ENCODE results near the gene PSEN2. TPM values are rescaled to one million over a fixed set of nuclear protein-coding genes. Genes with fewer than 3 reads are reported as not detected.

PSEN2 gene
- total RNA-seq: 10 to 100 TPM in 1 of 5 experiments, 1 to 10 TPM in 3, under 1 TPM in 1; 0.70 to 10.3 (median 3.7) TPM
- 1 to 10 TPM in 1 of 2 donors, under 1 TPM in 1; 0.17 to 1.1 TPM for polyA plus RNA-seq
- total RNA-seq: not detected

DNA sequence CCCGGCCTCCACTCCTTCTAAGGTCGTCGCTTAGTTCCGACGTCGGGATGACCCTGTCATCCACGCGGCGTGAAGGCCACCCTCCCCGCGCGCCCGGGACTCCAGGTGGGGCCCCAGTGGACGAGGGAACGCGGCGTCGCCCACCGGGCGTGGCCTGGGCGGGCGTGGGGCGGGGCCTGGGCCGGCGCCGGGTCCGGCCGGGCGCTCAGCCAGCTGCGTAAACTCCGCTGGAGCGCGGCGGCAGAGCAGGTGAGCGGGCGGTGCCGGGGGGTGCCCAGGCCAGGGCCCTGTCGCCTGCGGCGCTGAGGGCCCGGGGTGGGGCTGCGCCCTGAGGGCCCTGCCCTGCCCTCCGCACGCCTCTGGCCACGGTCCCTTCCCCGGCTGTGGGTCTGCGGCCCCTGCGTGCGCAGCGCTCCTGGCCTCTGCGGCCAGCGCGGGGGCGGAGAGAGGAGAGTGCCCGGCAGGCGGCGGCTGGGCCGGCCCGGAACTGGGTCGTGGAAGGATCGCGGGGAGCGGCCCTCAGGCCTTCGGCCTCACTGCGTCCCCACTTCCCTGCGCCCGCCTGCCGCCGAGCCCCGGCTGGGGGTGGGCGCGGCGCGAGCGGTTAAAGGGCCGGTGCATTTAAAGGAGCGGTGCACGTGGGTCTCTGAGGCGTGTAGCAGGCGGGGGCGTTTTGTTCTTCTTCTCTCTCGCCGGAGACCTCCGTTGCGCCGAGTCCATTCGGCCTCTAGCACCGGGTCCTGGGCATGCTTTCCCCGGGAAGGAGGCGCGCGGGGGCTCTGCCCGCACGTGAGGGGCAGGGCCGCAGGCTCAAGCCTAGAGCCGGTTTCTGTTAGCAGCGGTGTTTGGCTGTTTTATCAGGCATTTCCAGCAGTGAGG, at the start of gene PSEN2:
PSEN2 (plus strand) TSS at position 216 of the 879 bp plus-strand sequence. CDS start 11,292 bp downstream, outside the sequence.
- peak within 1 kb of the TSS in 2 of 9 donors; percentile 10 to 48 for H3K27ac Mint-ChIP-seq
- ChIA-PET CTCF (no interaction called here), POLR2A (interaction anchor here (0.9 kb wide), 1 partner anchor 35 kb away, joined by 3 read pairs; no protein-coding TSS in a partner anchor)
- no peaks in the 10 kb centered on the region for H3K9me3 ChIP-seq (ENCODE audit: control insufficient read depth in 2 of 3, low read length in 3 of 3)
- H3K4me1 ChIP-seq (ENCODE audit: control insufficient read depth in 2 of 2, insufficient read depth in 2 of 2, low read length in 2 of 2): peaks cover 0 to 3% of the 10 kb centered on the region in 2 donors
- H3K4me1 Mint-ChIP-seq: peaks cover 3 to 21% (median 11%) of the 10 kb centered on the region in 7 donors
- H3K4me3 ChIP-seq (ENCODE audit: low read length): peak within 1 kb of the TSS; percentile 57
- peak within 1 kb of the TSS; percentile 73 to 88 (median 84) for H3K4me3 Mint-ChIP-seq
- H3K36me3 ChIP-seq (ENCODE audit: control insufficient read depth in 2 of 3, insufficient read depth in 3 of 3, low read length in 3 of 3): no peaks in the 10 kb centered on the region
- ATAC-seq: peak; percentile 87
- peak in 6 of 9 donors; percentile 17 to 77 (median 34) for DNase-seq
- intact Hi-C loops (cut with micrococcal nuclease): loop anchor here in 1 of 2 donors (1.0 kb wide), 1 partner anchor 195 kb away; no protein-coding TSS in a partner anchor
- H3K36me3 Mint-ChIP-seq: no peaks in the 10 kb centered on the region
- no peaks in the 10 kb centered on the region for H3K27me3 ChIP-seq (ENCODE audit: control insufficient read depth in 2 of 2, insufficient read depth in 2 of 2, low read length in 2 of 2)
- H3K9me3 Mint-ChIP-seq: peaks cover 0 to 3% (median 0%) of the 10 kb centered on the region in 11 donors
- no peak within 1 kb of the TSS for H3K27ac ChIP-seq (ENCODE audit: low read depth, low read length)
- peaks cover 7 to 27% (median 10%) of the 10 kb centered on the region in 5 donors for H3K27me3 Mint-ChIP-seq

- H3K4me3 Mint-ChIP-seq: no peak overlapping the region
- Histone ChIP-seq H3K9me3 (ENCODE audit: control insufficient read depth in 2 of 3, low read length in 3 of 3) (no peaks in the 10 kb centered on the region), H3K4me1 (ENCODE audit: control insufficient read depth in 2 of 2, insufficient read depth in 2 of 2, low read length in 2 of 2) (no peaks in the 10 kb centered on the region), H3K27me3 (ENCODE audit: control insufficient read depth in 2 of 2, insufficient read depth in 2 of 2, low read length in 2 of 2) (no peaks in the 10 kb centered on the region), H3K4me3 (ENCODE audit: low read length) (no peak overlapping the region), H3K27ac (ENCODE audit: low read depth, low read length) (no peak overlapping the region), H3K36me3 (ENCODE audit: control insufficient read depth in 2 of 3, insufficient read depth in 3 of 3, low read length in 3 of 3) (no peaks in the 10 kb centered on the region)
- CTCF ChIA-PET: interaction anchor here (2.2 kb wide), 1 partner anchor 186 kb away, joined by 6 read pairs; no protein-coding TSS in a partner anchor
- DNase-seq (no peak), ATAC-seq (no peak)
- H3K27me3 Mint-ChIP-seq: peaks cover 0 to 10% (median 0%) of the 10 kb centered on the region in 5 donors
- H3K27ac Mint-ChIP-seq: no peak overlapping the region
- POLR2A ChIA-PET: interaction anchor here (0.6 to 1.4 kb wide), 5 partner anchors 14 to 188 kb away, joined by 3 to 5 read pairs (median 3); partner anchors contain the start of gene ITPKB
- peaks cover 0 to 4% (median 0%) of the 10 kb centered on the region in 11 donors for H3K9me3 Mint-ChIP-seq
- peaks cover 7 to 41% (median 30%) of the 10 kb centered on the region in 7 donors for H3K4me1 Mint-ChIP-seq
- intact Hi-C loops (cut with micrococcal nuclease): no loop called here
- H3K36me3 Mint-ChIP-seq: peaks cover 0 to 2% (median 0%) of the 10 kb centered on the region in 5 donors
Observed at GRCh38 chr1:226820941-226821718, 49.3 kb upstream of the PSEN2 start.

GRCh38 chr1:226821719-226822085, 48.7 kb upstream of the PSEN2 start:
- no peaks in the 10 kb centered on the region for H3K27me3 ChIP-seq (ENCODE audit: control insufficient read depth in 2 of 2, insufficient read depth in 2 of 2, low read length in 2 of 2)
- ChIA-PET POLR2A (interaction anchor here (0.9 to 1.4 kb wide), 3 partner anchors 15 to 85 kb away, joined by 3 to 5 read pairs (median 3); partner anchors contain the start of gene ITPKB), CTCF (interaction anchor here (2.2 kb wide), 1 partner anchor 187 kb away, joined by 6 read pairs; no protein-coding TSS in a partner anchor)
- no peaks in the 10 kb centered on the region for H3K4me1 ChIP-seq (ENCODE audit: control insufficient read depth in 2 of 2, insufficient read depth in 2 of 2, low read length in 2 of 2)
- Mint-ChIP-seq H3K27ac (no peak overlapping the region), H3K4me3 (no peak overlapping the region), H3K4me1 (peaks cover 7 to 38% (median 30%) of the 10 kb centered on the region in 7 donors), H3K27me3 (peaks cover 0 to 10% (median 0%) of the 10 kb centered on the region in 5 donors), H3K9me3 (peaks cover 0 to 4% (median 0%) of the 10 kb centered on the region in 11 donors), H3K36me3 (peaks cover 0 to 2% (median 0%) of the 10 kb centered on the region in 5 donors)
- H3K9me3 ChIP-seq (ENCODE audit: control insufficient read depth in 2 of 3, low read length in 3 of 3): no peaks in the 10 kb centered on the region
- H3K36me3 ChIP-seq (ENCODE audit: control insufficient read depth in 2 of 3, insufficient read depth in 3 of 3, low read length in 3 of 3): no peaks in the 10 kb centered on the region
- DNase-seq: no peak
- no peak overlapping the region for H3K27ac ChIP-seq (ENCODE audit: low read depth, low read length)
- no peak overlapping the region for H3K4me3 ChIP-seq (ENCODE audit: low read length)
- intact Hi-C loops (cut with micrococcal nuclease): no loop called here
- ATAC-seq: no peak

DNA sequence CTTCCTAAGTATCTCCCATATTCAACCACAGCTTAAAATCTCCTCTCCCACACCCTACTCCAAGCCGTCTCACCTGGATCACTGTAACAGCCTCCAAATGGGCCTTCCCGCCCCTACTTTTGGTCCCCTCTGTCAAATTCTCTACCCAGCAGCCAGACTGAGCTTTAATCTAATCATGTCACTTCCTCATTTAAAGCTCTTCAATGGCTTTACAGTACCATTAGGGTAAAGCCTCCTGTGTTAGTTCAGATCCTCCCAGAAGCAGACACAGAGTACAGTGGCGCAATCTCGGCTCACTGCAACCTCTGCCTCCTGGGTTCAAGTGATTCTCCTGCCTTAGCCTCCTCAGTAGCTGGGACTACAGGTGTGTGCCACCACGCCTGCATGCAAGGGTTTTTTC, 46.8 kb upstream of the PSEN2 start:
- Histone ChIP-seq H3K27ac (ENCODE audit: low read depth, low read length) (no peak overlapping the region), H3K27me3 (ENCODE audit: control insufficient read depth in 2 of 2, insufficient read depth in 2 of 2, low read length in 2 of 2) (no peaks in the 10 kb centered on the region), H3K4me3 (ENCODE audit: low read length) (no peak overlapping the region), H3K9me3 (ENCODE audit: control insufficient read depth in 2 of 3, low read length in 3 of 3) (no peaks in the 10 kb centered on the region), H3K4me1 (ENCODE audit: control insufficient read depth in 2 of 2, insufficient read depth in 2 of 2, low read length in 2 of 2) (peaks cover 9 to 11% of the 10 kb centered on the region in 2 donors), H3K36me3 (ENCODE audit: control insufficient read depth in 2 of 3, insufficient read depth in 3 of 3, low read length in 3 of 3) (no peaks in the 10 kb centered on the region)
- POLR2A ChIA-PET: interaction anchor here (0.5 to 2.0 kb wide), 7 partner anchors 13 to 366 kb away, joined by 3 to 7 read pairs (median 4); partner anchors contain the start of gene ITPKB
- Mint-ChIP-seq H3K36me3 (no peaks in the 10 kb centered on the region), H3K4me3 (no peak overlapping the region), H3K27me3 (peaks cover 0 to 3% (median 0%) of the 10 kb centered on the region in 5 donors), H3K4me1 (peaks cover 22 to 54% (median 46%) of the 10 kb centered on the region in 7 donors), H3K27ac (peak overlapping the region in 8 of 9 donors; percentile 0 to 72 (median 12)), H3K9me3 (no peaks in the 10 kb centered on the region)
- DNase-seq (peak in 2 of 9 donors; percentile 22 to 28), ATAC-seq (no peak)
- CTCF ChIA-PET: interaction anchor here (1.5 to 7.7 kb wide), 4 partner anchors 85 to 197 kb away, joined by 3 to 60 read pairs (median 6); partner anchors contain the start of gene ITPKB
- intact Hi-C loops (cut with micrococcal nuclease): no loop called here

- Histone ChIP-seq H3K9me3 (ENCODE audit: control insufficient read depth in 2 of 3, low read length in 3 of 3) (no peaks in the 10 kb centered on the region), H3K36me3 (ENCODE audit: control insufficient read depth in 2 of 3, insufficient read depth in 3 of 3, low read length in 3 of 3) (no peaks in the 10 kb centered on the region), H3K4me1 (ENCODE audit: control insufficient read depth in 2 of 2, insufficient read depth in 2 of 2, low read length in 2 of 2) (peaks cover 9 to 11% of the 10 kb centered on the region in 2 donors), H3K27me3 (ENCODE audit: control insufficient read depth in 2 of 2, insufficient read depth in 2 of 2, low read length in 2 of 2) (no peaks in the 10 kb centered on the region), H3K27ac (ENCODE audit: low read depth, low read length) (no peak overlapping the region), H3K4me3 (ENCODE audit: low read length) (no peak overlapping the region)
- no peaks in the 10 kb centered on the region for H3K36me3 Mint-ChIP-seq
- no peaks in the 10 kb centered on the region for H3K27me3 Mint-ChIP-seq
- no peak overlapping the region for H3K4me3 Mint-ChIP-seq
- peaks cover 22 to 59% (median 46%) of the 10 kb centered on the region in 7 donors for H3K4me1 Mint-ChIP-seq
- no peaks in the 10 kb centered on the region for H3K9me3 Mint-ChIP-seq
- ChIA-PET POLR2A (interaction anchor here (0.5 to 2.0 kb wide), 2 partner anchors 79 to 86 kb away, joined by 5 to 7 read pairs; partner anchors contain the start of gene ITPKB), CTCF (interaction anchor here (0.6 to 7.7 kb wide), 7 partner anchors 115 to 395 kb away, joined by 3 to 60 read pairs (median 4); partner anchors contain the start of gene COQ8A)
- no peak for DNase-seq
- intact Hi-C loops (cut with micrococcal nuclease): loop anchor here in 1 of 2 donors (5.0 kb wide), 1 partner anchor 278 kb away; the partner anchor contains the start of gene STUM
- ATAC-seq: no peak
- H3K27ac Mint-ChIP-seq: peak overlapping the region in 8 of 9 donors; percentile 4 to 57 (median 31)
Observed at GRCh38 chr1:226825037-226825745, 45.2 kb upstream of the PSEN2 start.
